Mesodermal cell (in vitro differentiated cells): ENCODE data around the gene KLF17.
"Not testable (repeated sequence)": the region's sequence is repeated elsewhere in the genome, so short reads cannot be mapped to it uniquely, and the experiment has no call there.

Source experiments
- H3K27ac ChIP-seq: 2 replicates; pipeline ENCODE4 v1.7.0; 2013; ENCODE audit warnings: mild to moderate bottlenecking, low read depth, low read length, moderate library complexity; ENCODE audit not compliant: severe bottlenecking
- H3K36me3 ChIP-seq: 2 replicates; pipeline ENCODE4 v1.7.1; 2013; ENCODE audit warnings: mild to moderate bottlenecking, low read length, moderate library complexity; ENCODE audit not compliant: control insufficient read depth, insufficient read depth
- H3K4me1 ChIP-seq: one replicate; pipeline ENCODE4 v1.7.1; 2013; ENCODE audit warnings: mild to moderate bottlenecking, low read length; ENCODE audit not compliant: insufficient read depth, control insufficient read depth, poor library complexity, severe bottlenecking
- H3K4me3 ChIP-seq: 2 replicates; pipeline ENCODE4 v1.7.0; 2013; ENCODE audit warnings: low read length, control low read depth, mild to moderate bottlenecking; ENCODE audit not compliant: insufficient read depth, poor library complexity, severe bottlenecking; ENCODE audit errors: extremely low read depth
- H3K9me3 ChIP-seq: 2 replicates; pipeline ENCODE4 v1.7.1; 2013; ENCODE audit warnings: mild to moderate bottlenecking, low read length, moderate library complexity; ENCODE audit not compliant: control insufficient read depth
- WGBS, 2 experiments: methylation state at CpG; one replicate each; pipeline ENCODE4 v1.1.5; 2013; ENCODE audit warnings: missing lambda C conversion rate in 2 of 2; ENCODE audit not compliant: insufficient coverage in 2 of 2; 5-methylcytosine and 5-hydroxymethylcytosine counted together

KLF17 gene

GRCh38 chr1:44108971-44109370 is 9.7 kb upstream of the KLF17 start:
- Histone ChIP-seq H3K9me3 (no peaks in the 10 kb centered on the region), H3K36me3 (no peaks in the 10 kb centered on the region), H3K27ac (no peak overlapping the region), H3K4me1 (no peaks in the 10 kb centered on the region), H3K4me3 (no peak overlapping the region)
- 90 to 100% methylated on average over 1 of the region's 1 CpG for WGBS, 2 experiments

- H3K27ac ChIP-seq = no peak overlapping the region
- WGBS, 2 experiments = 89 to 97% methylated on average over 3 to 4 of the region's 5 CpGs
- no peak overlapping the region for H3K4me3 ChIP-seq
- no peaks in the 10 kb centered on the region for H3K9me3 ChIP-seq
- no peaks in the 10 kb centered on the region for H3K36me3 ChIP-seq
- no peaks in the 10 kb centered on the region for H3K4me1 ChIP-seq
These were observed 7.7 kb upstream of the KLF17 start for GRCh38 chr1:44110916-44111315.

- 91 to 93% methylated on average over 1 to 3 of the region's 4 CpGs for WGBS, 2 experiments
- Histone ChIP-seq H3K4me1 (no peaks in the 10 kb centered on the region), H3K9me3 (no peaks in the 10 kb centered on the region), H3K27ac (no peak overlapping the region), H3K4me3 (no peak overlapping the region), H3K36me3 (no peaks in the 10 kb centered on the region)
These were observed 6.8 kb upstream of the KLF17 start for GRCh38 chr1:44111861-44112260.

- H3K9me3 ChIP-seq = no peaks in the 10 kb centered on the region
- H3K4me3 ChIP-seq = no peak overlapping the region
- H3K27ac ChIP-seq = no peak overlapping the region
- H3K4me1 ChIP-seq = no peaks in the 10 kb centered on the region
- 83 to 92% methylated on average over 2 of the region's 3 CpGs for WGBS, 2 experiments
- H3K36me3 ChIP-seq = no peaks in the 10 kb centered on the region
These were observed 6.1 kb upstream of the KLF17 start for GRCh38 chr1:44112486-44112885.

- Histone ChIP-seq H3K4me1 (no peaks in the 10 kb centered on the region), H3K27ac (no peak overlapping the region), H3K9me3 (no peaks in the 10 kb centered on the region), H3K36me3 (no peaks in the 10 kb centered on the region), H3K4me3 (no peak overlapping the region)
- WGBS, 2 experiments = 71 to 79% methylated on average over 2 of the region's 2 CpGs
These were observed 5.5 kb upstream of the KLF17 start for GRCh38 chr1:44113095-44113609.

- Histone ChIP-seq H3K27ac (no peak overlapping the region), H3K36me3 (no peaks in the 10 kb centered on the region), H3K4me3 (no peak overlapping the region), H3K4me1 (no peaks in the 10 kb centered on the region), H3K9me3 (no peaks in the 10 kb centered on the region)
- 91% methylated on average over 5 to 6 of the region's 7 CpGs for WGBS, 2 experiments
These were observed 4.5 kb upstream of the KLF17 start for GRCh38 chr1:44114098-44114497.

GRCh38 chr1:44117272-44117671 is 1.3 kb upstream of the KLF17 start:
- H3K36me3 ChIP-seq, H3K27ac ChIP-seq, H3K4me1 ChIP-seq, H3K4me3 ChIP-seq, H3K9me3 ChIP-seq: not testable (repeated sequence)
- WGBS, 2 experiments = 97 to 99% methylated on average over 9 to 10 of the region's 10 CpGs

GRCh38 chr1:44119525-44119924 is 904 bp downstream of the KLF17 start:
- 81 to 85% methylated on average over 6 of the region's 6 CpGs for whole genome bisulfite sequencing, 2 experiments
- H3K9me3 ChIP-seq = no peaks in the 10 kb centered on the region
- no peaks in the 10 kb centered on the region for H3K4me1 ChIP-seq
- no peaks in the 10 kb centered on the region for H3K36me3 ChIP-seq
- H3K27ac ChIP-seq = no peak overlapping the region
- no peak overlapping the region for H3K4me3 ChIP-seq

GRCh38 chr1:44120398-44120949 is 1.9 kb downstream of the KLF17 start:
- Histone ChIP-seq H3K27ac (no peak overlapping the region), H3K4me1 (no peaks in the 10 kb centered on the region), H3K36me3 (no peaks in the 10 kb centered on the region), H3K9me3 (no peaks in the 10 kb centered on the region), H3K4me3 (no peak overlapping the region)
- 94 to 95% methylated on average over 3 to 4 of the region's 5 CpGs for WGBS, 2 experiments

GRCh38 chr1:44129616-44130500 is 11.2 kb downstream of the KLF17 start:
- Histone ChIP-seq H3K36me3 (no peaks in the 10 kb centered on the region), H3K4me1 (no peaks in the 10 kb centered on the region), H3K27ac (no peak overlapping the region), H3K4me3 (no peak overlapping the region), H3K9me3 (no peaks in the 10 kb centered on the region)
- 92 to 93% methylated on average over 15 to 16 of the region's 16 CpGs for WGBS, 2 experiments

GRCh38 chr1:44131411-44131810 is 12.8 kb downstream of the KLF17 start:
- no peaks in the 10 kb centered on the region for H3K9me3 ChIP-seq
- H3K4me1 ChIP-seq = no peaks in the 10 kb centered on the region
- no peaks in the 10 kb centered on the region for H3K36me3 ChIP-seq
- no peak overlapping the region for H3K4me3 ChIP-seq
- 57 to 100% methylated on average over 1 of the region's 3 CpGs for WGBS, 2 experiments
- H3K27ac ChIP-seq = no peak overlapping the region
